Keratinocyte (primary cell): ENCODE data around the gene SAYSD1. TPM values are rescaled to one million over a fixed set of nuclear protein-coding genes. Genes with fewer than 3 reads are reported as not detected.

Experiments used
- DNase-seq: peaks from one replicate; pipeline ENCODE4 v3.0.0-alpha.2; 2011; ENCODE audit warnings: low read depth, missing footprints, low spot score
- FAIRE-seq: peaks from 2 replicates; lab custom pipeline; 2011; peaks lifted over from hg19 to GRCh38; lab: Jason Lieb, UNC
- H2AFZ ChIP-seq: 2 replicates; pipeline ENCODE4 v1.6.0; 2012; ENCODE audit warnings: low read length, control low read depth, inconsistent platforms; ENCODE audit not compliant: control insufficient read depth
- H3K27ac ChIP-seq: 2 replicates; pipeline ENCODE4 v1.5.1; 2011; ENCODE audit warnings: low read length; ENCODE audit not compliant: control insufficient read depth, insufficient read depth
- H3K27me3 ChIP-seq: 3 replicates; pipeline ENCODE4 v1.6.0; 2011; ENCODE audit warnings: low read length; ENCODE audit not compliant: control insufficient read depth, insufficient read depth; ENCODE audit errors: extremely low read depth
- H3K36me3 ChIP-seq, 2 experiments: 2 replicates in 1 of 2; 3 replicates in 1 of 2; pipeline ENCODE4 v1.5.1; 2011; ENCODE audit warnings: low read length in 2 of 2, mild to moderate bottlenecking in 1 of 2; ENCODE audit not compliant: control insufficient read depth in 2 of 2, insufficient read depth in 2 of 2; ENCODE audit errors: extremely low read depth in 1 of 2
- H3K4me1 ChIP-seq: 3 replicates; pipeline ENCODE4 v1.5.1; 2011; ENCODE audit warnings: low read length; ENCODE audit not compliant: control insufficient read depth, insufficient read depth; ENCODE audit errors: extremely low read depth
- H3K4me2 ChIP-seq: 3 replicates; pipeline ENCODE4 v1.6.0; 2011; ENCODE audit warnings: low read depth, low read length; ENCODE audit not compliant: control insufficient read depth, insufficient read depth; ENCODE audit errors: extremely low read depth
- H3K4me3 ChIP-seq, 3 experiments: fragments of 200-600 bp in 1 of 3; sonication (generic) in 1 of 3; 2 replicates in 2 of 3; 3 replicates in 1 of 3; pipeline ENCODE4 v1.5.1; 2011 to 2016; ENCODE audit warnings: low read length in 3 of 3, mild to moderate bottlenecking in 3 of 3, control low read depth in 2 of 3, inconsistent platforms in 1 of 3, low read depth in 1 of 3, mixed read lengths in 1 of 3, mixed run types in 1 of 3, moderate library complexity in 1 of 3; ENCODE audit not compliant: control insufficient read depth in 2 of 3, insufficient read depth in 2 of 3; ENCODE audit errors: extremely low read depth in 1 of 3
- H3K79me2 ChIP-seq: 2 replicates; pipeline ENCODE4 v1.6.0; 2012; ENCODE audit warnings: low read length; ENCODE audit not compliant: control insufficient read depth, insufficient read depth
- H3K9ac ChIP-seq: 3 replicates; pipeline ENCODE4 v1.6.0; 2011; ENCODE audit warnings: low read length; ENCODE audit not compliant: control insufficient read depth, insufficient read depth; ENCODE audit errors: extremely low read depth
- H3K9me1 ChIP-seq: 3 replicates; pipeline ENCODE4 v1.6.0; 2011; ENCODE audit warnings: low read length; ENCODE audit not compliant: control insufficient read depth, insufficient read depth; ENCODE audit errors: extremely low read depth
- H3K9me3 ChIP-seq: 2 replicates; pipeline ENCODE4 v1.5.1; 2012; ENCODE audit warnings: low read depth, low read length; ENCODE audit not compliant: control insufficient read depth
- H4K20me1 ChIP-seq: 3 replicates; pipeline ENCODE4 v1.6.0; 2011; ENCODE audit warnings: low read length; ENCODE audit not compliant: control insufficient read depth, insufficient read depth; ENCODE audit errors: extremely low read depth
- CTCF ChIP-seq, 3 experiments: IDR thresholded peaks in 1 of 3; conservative IDR thresholded peaks in 1 of 3; optimal IDR thresholded peaks in 1 of 3; 2 replicates in 2 of 3; 3 replicates in 1 of 3; pipeline versions ENCODE3 to v1.5.1; 2011; ENCODE audit warnings: low read length in 3 of 3, mild to moderate bottlenecking in 3 of 3, moderate library complexity in 2 of 3, control low read depth in 1 of 3, inconsistent platforms in 1 of 3; ENCODE audit not compliant: insufficient read depth in 2 of 3; ENCODE audit errors: extremely low read depth in 1 of 3
- EZH2 ChIP-seq: IDR thresholded peaks from one replicate; pipeline ENCODE4 v1.6.1; 2012; ENCODE audit warnings: inconsistent platforms, mild to moderate bottlenecking, low read length, moderate library complexity
- dilution Hi-C: fragments of 300-500 bp; cut with MboI; formaldehyde crosslinking; loops from one replicate; pipeline ENCODE4 v1.7.0; 2020; ENCODE audit warnings: low sequenced_read_pairs; ENCODE audit not compliant: extremely low pct_ligation_motif_present
- polyA plus RNA-seq, 5 experiments: library from polyadenylated mRNA; depleted of rRNA in 3 of 5; stranded (reverse) in 3 of 5; stranded (forward) in 1 of 5; unstranded in 1 of 5; fragments of >200 nt; gene quantifications; 1 replicate in 1 of 5; 2 replicates in 3 of 5; 3 replicates in 1 of 5; pipeline versions ENCODE4 v1.2.1 to v1.2.3, GENCODE V29; 2011 to 2012; ENCODE audit warnings: missing spikeins in 2 of 5, low read depth in 1 of 5, low replicate concordance in 1 of 5

Gene SAYSD1
- polyA plus RNA-seq, 1 donor (not counting 4 experiments of a cell fraction or from before 2014, with no cell fraction given) = 8.4 TPM

- no peak overlapping the region for H2AFZ ChIP-seq
- H3K9me1 ChIP-seq = no peaks in the 10 kb centered on the region
- H3K4me1 ChIP-seq = no peaks in the 10 kb centered on the region
- dilution Hi-C loops = no loop called here
- DNase-seq (no peak), FAIRE-seq (no peak)
- H3K27ac ChIP-seq = no peak overlapping the region
- no peak overlapping the region for H3K9ac ChIP-seq
- no peaks in the 10 kb centered on the region for H3K79me2 ChIP-seq
- no peaks in the 10 kb centered on the region for H3K36me3 ChIP-seq
- H3K9me3 ChIP-seq = no peaks in the 10 kb centered on the region
- peaks cover 3% of the 10 kb centered on the region for H3K27me3 ChIP-seq
- no peak for TF ChIP-seq CTCF (optimal IDR thresholded peaks at IDR 0.05 in 1 of 3, IDR thresholded peaks at IDR 0.05 in 1 of 3, conservative IDR thresholded peaks at IDR 0.05 in 1 of 3; ENCODE audit: extremely low read depth in 1 of 3, insufficient read depth in 2 of 3, low read length in 3 of 3)
- TF ChIP-seq EZH2 = no peak
- H3K4me2 ChIP-seq = no peak overlapping the region
- H3K4me3 ChIP-seq = no peak overlapping the region
- no peaks in the 10 kb centered on the region for H4K20me1 ChIP-seq
Observed at GRCh38 chr6:39086711-39087110, 28.3 kb downstream of the SAYSD1 start.

GRCh38 chr6:39086294-39086693 lies 28.7 kb downstream of the SAYSD1 start:
- no peak for FAIRE-seq
- Histone ChIP-seq H3K4me3 (no peak overlapping the region), H3K9ac (no peak overlapping the region), H3K9me1 (no peaks in the 10 kb centered on the region), H3K36me3 (no peaks in the 10 kb centered on the region), H3K4me2 (no peak overlapping the region), H2AFZ (no peak overlapping the region), H4K20me1 (no peaks in the 10 kb centered on the region), H3K9me3 (no peaks in the 10 kb centered on the region), H3K4me1 (no peaks in the 10 kb centered on the region), H3K27ac (no peak overlapping the region), H3K27me3 (peaks cover 3% of the 10 kb centered on the region), H3K79me2 (no peaks in the 10 kb centered on the region)
- no peak for DNase-seq
- TF ChIP-seq CTCF (optimal IDR thresholded peaks at IDR 0.05 in 1 of 3, IDR thresholded peaks at IDR 0.05 in 1 of 3, conservative IDR thresholded peaks at IDR 0.05 in 1 of 3; ENCODE audit: extremely low read depth in 1 of 3, insufficient read depth in 2 of 3, low read length in 3 of 3) (no peak), EZH2 (no peak)
- dilution Hi-C loops = no loop called here
